Stimulated activated CD8-positive, alpha-beta memory T cell treated with anti-CD3 and anti-CD28 coated beads, Interleukin-4, amount 100 ng/mL, for 4 hours (primary cell): ENCODE results near the gene TGM5.
"Not testable (repeated sequence)": the region's sequence is repeated elsewhere in the genome, so short reads cannot be mapped to it uniquely, and the experiment has no call there.

Source experiments
- DNase-seq, 2 donors: peaks; one replicate each; pipeline ENCODE4 v3.0.0-alpha.2; 2020; ENCODE audit warnings: low read depth in 2 of 2, low spot score in 1 of 2

TGM5 gene

DNA sequence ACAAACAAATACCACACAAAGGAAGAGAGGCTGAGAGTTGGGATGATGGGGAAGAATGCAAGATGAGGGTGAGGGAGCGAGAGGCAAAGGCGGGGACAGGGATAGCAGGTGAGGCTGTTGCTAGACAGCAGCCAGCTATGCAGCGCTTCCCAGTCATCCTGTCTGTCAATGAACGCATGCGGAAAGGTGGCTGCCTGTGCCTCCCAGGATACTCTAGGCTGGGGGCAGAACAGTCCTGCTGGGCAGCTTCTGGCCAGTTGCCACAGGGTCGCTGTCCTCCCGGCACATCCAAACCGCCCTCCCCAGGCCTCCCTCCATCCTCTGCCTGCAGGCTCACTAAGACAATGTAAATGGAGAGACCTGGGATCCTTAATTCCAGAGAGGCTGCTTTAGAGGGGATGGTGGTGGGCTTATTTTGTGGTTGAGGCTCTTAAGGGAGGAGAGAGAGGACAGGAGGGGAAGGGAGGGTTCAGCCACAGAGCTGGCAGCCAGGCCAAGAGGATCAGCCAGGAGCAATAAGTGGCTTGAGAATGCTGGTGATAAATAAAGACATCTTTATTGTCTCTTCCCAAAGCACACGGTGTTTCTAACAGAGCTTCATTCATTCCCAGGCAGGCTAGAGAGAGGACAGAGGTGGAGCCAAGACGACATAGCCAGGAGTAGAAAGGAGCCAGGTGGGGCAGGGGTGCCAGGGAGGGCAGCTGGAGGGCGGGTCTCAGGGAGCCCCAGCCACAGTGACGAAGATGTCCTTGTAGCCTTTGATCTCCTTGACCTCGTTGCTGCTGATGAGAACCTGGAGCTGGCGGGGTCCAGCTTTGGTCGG is 9.2 kb upstream of the TGM5 start:
- no peak for DNase-seq

DNA sequence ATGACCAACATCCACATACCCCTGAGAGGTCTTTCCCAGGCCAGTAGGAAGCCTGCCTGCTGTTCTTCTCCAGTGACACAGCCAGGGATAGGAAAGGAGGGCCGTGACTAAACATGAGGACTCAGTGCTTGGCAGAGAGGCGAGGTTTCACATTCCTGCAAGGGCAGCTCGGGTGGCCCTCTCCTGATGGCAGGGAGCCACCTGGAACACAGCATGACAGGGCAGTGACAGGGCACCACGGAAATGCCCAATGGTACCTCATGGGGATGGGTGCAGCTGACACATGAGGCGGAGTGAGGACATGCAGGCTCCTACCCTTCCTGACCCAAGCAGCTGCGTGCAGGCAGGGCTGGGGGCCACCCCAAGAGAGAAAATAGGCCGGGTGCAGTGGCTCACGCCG is 7.4 kb upstream of the TGM5 start:
- no peak for DNase-seq

DNA sequence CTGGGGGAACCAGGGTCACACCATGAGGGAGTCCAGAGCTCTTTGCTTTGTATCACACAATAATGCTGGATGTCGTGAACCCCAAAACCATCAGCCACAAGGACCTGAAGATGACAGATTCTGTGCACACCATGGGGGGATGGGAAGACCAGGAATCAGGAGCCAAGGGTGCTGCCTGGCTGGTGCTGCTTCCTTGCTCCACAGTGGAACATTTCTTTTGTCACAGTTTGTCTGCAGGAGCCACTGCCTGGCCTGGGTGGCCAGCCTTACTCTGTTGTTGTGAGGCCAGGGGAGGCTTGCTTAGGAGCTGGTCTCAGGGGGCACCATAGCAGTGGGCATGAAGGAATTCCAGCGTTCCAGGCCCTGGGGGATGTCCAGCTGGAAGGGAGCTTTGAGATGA is 6.5 kb upstream of the TGM5 start:
- no peak for DNase-seq

DNA sequence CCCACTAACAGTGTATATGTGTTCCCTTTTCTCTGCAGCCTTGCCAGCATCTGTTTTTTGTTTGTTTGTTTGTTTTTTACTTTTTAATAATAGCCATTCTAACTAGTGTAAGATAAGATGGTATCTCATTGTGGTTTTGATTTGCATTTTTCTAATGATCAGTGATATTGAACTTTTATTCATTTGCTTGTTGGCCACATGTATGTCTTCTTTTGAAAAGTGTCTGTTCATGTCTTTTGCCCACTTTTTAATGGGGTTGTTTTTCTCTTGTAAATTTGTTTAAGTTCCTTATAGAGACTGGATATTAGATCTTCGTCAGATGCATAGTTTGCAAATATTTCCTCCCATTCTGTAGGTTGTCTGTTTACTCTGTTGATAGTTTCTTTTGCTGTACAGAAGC is 5.2 kb upstream of the TGM5 start:
- DNase-seq, result not testable (repeated sequence)

DNA sequence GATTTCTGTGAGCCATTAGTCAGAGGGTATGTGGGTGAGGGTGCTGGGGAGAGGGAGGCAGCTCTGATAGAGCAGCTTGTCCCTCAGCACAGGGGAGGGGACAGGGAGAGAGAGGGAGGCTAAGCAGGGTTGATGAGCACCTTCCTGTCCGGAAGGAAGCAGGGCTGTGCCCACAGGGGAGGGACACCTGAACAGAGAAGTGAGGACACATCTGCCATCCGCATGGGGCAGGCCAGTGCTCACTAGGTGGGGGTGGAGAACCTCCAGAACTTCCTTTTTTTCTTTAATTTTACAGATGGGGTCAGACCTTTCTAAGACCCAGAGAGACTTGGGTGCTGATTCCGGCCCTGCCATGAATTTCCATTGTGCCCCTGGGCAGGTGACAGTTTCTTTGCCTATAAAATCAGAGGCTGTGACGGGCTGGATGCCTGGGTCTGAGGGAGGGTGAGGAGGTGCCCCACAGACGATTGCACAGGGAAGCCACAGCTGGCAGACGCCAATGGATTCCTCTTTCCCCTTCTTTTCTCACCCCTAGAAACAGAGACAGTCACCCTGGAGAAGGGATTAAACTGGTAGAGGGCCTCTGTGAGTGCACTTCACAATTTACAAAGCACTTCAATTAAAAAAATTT is 4.1 kb upstream of the TGM5 start:
- DNase-seq, result no peak

DNA sequence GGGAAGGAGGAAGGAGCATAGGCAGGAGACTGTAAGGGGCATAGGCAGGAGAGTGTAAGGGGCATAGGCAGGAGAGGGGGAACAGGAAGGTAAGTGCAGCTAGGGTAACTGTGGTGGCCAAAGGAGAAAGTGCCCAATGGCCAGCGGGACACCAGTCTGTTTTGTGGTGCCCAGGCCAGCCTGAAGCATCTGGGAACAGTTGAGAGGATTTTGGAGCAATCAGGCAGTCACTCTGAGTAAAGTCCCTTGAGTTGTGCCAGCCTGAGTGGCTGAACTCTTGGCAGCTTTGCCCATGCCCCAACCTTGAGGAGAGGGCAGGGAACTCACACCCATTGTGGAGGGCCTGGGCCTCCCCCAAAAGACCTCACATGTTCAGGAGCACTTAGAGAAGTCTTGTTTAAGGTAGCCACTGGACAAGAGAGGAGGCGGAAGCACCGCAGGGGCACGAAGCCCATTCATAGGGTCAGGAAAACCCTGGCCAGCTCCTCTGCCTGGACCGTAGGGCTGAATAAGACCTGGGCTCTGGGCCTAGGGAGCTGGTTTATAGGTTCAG is 3.5 kb upstream of the TGM5 start:
- no peak for DNase-seq

DNA sequence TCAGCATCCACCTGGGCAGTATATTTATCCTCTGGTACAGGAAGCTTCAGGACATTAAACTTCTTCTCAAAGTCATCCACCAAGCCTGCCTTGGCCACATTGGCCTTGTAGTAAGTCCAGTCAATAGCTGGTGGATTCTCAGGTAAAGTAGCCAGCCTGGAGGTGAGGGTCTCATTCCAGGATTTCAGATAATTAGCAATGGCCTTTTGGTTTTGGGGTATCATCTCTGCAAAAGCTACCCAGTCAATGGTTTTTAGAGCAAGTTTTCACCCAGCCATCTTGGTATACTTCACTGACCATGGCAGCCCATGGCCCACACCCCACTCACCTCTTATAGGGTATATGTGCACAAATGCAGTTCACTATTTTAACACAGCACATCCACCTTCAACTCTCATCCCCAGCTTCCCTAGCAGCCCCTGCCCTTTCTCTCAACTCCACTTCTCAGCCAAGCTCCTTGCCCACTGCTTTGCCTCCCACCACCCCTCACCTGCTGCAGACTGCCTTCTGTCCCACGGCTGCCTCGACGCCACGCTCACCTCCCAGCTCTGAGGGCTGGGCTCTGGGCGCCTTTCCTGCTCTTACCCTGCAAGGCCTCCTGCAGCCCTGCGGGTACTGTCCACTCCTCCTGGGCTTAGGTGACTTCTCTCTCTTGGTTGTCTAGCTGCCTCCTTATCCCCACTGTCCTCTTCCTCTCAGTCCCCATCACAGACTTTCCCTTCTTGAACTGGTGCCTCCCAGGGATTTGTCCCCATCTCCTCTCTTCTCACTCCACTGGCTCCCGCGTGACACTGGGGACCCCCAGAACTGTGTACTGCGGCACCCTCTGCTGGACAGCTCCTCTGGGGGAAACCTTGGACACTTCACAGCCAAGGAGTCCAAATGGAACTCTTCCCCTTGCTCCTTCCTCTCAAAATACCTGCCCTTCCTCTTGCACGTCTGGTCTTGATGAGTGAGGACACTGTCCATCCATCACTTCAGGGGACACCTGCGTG is 1.7 kb upstream of the TGM5 start:
- no peak for DNase-seq

DNA sequence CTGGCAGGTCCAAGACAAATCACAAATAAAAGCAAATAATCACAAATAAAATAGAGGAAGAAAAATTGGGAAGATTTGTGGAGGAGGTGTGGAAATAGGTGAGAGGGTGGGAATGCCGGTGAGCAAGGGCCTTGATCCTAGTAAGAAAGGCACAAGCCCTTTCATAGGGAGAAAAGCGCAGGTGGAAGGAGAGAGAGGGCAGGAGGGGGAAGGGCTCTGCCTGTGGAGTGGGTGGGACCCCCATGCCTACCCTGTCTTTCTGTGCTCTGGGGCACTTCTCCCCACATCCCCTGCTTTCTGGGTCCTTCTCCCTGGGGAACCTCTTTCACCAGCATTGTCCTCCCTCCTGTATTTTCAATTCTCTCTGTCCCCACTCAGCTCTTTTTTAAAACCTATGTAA is 711 bp upstream of the TGM5 start:
- no peak for DNase-seq

DNA sequence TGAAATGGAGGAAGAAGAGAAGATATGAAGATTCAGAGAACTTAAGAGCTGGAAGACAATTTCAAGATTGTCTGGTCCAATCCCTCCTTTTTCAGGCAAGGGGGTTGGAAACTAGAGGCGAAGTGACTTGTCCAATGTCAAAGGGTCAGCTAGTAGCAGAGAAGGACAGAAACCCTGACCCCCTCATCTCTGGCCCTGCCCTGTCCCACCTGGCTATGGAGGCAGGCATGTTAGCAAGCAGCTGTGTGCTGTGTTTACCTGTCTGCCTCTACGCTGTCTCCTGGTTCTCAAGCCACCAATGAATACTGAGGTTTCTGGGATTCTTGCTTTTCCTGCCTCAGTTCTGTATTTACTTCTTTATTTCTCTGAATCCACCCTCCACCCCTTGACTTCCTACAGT is 342 bp downstream of the TGM5 start:
- no peak for DNase-seq

DNA sequence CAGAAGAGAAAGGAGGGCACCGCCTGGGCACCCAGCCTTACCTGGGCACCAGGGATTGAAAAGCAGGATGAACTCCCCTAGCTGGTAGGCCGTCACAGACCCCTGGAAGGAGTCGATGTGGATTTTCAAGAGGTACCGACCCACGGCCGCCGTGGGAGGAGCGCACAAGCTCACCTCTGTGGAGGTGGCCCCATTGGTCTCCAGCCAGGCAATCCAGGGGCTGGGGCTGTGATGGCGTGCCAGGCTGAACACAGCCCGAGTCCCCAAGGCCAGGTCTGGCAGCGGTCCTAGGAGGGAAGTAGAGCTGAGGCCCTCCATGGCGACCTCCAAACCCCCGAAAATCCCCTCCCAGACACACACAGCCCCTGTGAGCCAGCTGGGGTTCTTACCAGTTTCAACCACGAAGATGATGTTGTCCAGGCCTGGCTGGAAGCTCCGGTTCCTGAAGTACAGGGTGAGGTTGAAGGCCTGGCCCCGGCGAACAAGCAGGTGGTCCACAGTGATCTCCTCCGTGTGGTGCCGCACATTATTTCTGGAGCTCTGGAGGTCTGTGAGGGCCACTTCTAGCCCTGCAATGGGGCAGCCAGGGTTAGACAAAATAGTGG is 6.6 kb downstream of the TGM5 start:
- DNase-seq, result no peak

DNA sequence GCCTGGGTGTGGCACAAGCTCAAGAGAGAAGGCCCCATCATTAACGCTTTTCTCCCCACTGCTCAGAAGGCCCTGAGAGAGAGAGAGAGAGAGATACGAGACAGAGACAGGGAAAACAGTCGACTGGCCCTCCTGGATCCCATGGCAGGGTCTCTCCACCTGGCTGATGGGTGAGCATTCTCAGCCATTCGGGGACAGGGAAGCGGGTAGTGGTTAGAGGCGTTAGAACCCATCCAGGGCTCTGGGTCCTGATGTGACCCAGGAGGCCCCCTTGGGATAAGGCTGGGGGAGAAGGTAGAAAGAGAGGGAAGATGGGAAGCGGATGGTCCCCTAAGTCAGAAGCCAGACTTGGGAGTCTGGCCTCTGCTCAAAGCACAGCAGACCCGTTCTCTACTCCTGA is 7.9 kb downstream of the TGM5 start:
- no peak for DNase-seq

DNA sequence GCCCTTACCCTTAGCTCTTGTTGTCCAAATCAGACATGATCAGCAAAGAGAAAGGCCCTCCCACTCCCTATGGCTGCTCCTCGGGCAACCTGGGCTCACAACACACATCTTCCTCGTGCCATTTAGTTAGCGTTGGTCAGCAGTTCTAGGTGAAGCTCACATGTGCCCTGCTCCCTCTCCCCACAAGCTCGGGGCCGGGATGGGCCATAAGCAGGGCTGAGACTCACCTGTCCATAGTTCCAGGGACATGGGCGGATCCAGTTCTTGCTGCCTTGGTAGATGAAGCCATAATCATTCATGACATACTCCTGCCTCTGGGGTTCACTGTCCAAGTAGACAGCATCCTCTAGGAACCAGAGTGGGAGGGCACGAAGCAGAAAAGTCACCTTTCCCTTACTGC is 10.4 kb downstream of the TGM5 start:
- no peak for DNase-seq

DNA sequence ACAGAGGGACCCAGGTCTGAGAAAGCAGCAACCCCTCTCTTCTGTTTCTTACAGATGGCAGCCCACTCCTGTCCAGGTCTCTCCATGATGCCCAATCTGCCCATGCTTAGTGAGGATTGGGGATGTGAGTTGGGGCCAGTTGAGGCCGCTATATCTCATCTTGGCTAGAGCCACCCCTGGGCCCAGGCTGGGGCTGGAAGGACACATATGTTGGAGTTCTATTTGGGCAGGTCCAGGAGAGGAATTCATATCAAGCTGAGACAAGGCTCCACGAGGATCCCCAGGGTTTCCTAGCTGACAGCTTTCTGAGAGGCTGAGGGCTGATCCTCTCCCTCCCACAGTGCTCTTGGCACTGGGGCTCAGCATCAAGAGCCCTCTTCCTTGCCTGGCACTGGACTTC is 11.4 kb downstream of the TGM5 start:
- DNase-seq, result no peak

DNA sequence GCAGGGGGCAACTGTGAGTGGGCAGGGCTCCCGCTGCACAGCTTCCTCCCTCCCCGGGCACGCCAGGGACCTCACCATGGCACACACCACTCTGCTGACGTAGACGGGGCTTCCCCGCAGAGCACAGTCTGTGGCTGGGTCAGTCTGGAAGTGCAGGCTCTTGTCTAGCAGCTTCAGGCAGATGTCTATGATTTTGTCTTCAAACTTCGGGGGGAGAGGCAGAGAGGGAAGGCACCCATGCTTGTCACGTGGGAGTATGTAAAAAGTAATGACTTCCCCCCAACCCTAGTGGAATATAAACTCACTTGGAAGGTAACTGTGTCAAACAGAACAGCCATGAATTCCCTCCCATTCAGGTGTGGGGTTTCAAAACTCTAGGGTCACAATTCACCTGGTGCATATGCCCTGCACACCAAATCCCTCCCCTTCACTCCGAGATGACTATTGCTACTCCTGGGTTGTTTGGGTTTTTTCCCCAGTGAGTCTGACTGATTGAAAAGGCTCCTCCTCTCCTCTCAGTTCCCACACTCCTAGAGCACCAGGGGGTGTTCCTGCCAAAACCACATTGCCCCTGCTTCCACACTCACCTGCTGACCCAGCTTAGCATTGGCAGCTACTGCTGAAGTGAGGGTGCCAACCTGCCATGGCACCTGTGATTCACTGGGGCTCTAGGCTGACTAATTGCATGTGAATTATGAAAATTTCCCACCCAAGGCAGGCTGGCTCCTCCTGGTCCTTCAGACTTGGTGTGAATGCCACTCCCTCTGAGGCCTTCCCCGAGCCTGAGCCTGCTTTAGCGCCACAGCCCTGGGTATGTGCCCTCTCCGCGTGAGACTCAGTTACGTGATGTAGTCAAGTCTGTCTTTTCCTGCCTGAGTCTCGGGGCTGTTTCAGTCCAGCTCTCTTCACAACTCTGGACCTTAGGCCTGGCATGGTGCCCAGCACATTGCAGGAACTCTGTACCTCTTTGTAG is 13.0 kb downstream of the TGM5 start:
- DNase-seq, result no peak

DNA sequence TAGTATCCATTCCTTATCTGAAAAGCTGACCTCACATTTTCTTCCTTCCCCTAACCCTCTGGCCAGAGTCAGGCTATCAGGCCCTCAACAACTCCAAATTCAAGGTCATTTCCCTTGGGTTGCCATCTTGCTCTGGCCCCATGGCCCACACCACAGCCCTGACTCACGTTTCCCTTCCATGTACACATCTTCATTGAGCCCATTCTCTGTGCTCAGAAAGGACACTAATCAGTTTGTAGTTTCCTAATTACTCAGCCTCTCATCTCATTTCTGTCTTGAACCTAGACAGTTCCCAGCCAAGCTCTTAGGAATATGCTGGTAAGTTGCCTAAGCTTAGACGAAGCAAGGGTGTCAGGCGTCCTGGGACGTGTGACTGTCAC is 14.9 kb downstream of the TGM5 start:
- no peak for DNase-seq

DNA sequence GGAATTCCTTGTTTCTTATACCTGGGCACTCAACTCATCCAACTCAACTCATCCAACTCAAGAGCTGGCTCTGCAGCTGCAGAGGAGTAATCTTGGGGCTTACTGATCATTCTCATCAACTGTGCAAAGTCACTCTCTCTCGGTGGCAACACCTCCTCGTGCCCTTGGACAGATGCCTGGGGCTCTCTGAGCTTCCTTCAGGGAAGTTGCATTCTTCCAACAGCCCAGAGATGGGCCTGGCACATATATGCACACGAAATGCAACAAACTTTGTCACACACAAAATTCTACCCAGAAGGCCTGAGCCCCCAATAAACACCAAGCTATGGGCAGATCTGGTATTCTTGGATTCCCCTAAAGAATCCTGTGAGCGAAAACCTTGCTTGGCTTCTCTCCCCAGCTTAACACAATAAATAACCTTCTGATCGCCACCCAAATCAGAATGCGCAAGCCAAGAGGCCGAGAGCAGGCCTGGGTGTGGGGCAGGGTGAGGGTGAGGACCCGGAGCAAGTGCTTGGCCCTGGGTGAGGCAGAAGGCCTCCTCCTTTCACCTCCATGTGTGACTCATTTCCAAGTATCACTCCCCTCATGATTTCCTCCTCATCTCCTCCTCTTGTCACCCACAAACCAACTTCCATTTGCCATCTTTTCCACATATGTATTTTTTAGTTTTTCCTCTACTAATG is 15.4 kb downstream of the TGM5 start:
- DNase-seq, result no peak

DNA sequence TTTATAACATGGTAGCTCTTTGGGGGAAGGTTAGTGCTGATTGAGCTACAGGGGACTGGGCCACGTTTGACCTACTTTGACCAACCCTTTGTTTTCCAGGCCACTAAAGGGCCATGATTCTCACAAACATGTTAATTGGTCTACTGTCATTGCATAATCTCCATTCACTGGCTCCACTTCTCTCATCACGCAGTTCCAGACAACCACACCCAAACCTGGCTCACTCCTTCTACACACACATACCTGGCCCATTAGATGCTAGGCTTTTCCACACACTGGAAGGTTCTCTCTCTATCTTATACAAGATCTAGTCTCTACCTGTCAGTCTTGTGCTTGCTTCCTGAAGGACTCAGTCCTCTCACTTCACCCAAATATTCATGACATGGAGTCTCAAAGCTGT is 15.9 kb downstream of the TGM5 start:
- DNase-seq, result no peak

DNA sequence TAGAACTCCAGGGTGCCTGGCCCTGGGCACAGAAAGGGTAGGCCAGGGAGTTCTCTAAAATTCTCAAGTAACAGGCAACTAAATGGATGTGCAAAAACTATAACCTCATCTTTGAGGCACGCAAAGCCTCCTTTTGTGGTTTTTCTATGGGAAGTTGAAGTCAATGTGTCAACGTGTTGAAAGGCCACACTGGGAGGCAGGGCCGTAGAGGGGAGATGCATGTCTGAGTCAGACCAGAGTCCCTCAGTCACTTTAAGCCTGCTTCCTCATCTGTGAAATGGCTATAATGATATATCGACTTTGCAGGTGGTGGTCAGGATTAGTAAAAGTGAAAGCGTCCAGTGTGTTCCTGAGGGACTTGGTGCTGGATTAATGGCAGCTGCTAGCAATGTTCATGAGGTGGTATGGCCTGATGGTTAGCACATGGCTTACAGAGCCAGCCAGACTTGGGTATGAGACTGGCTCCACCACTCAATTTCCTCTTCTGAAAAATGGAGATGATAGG is 17.0 kb downstream of the TGM5 start:
- DNase-seq, result no peak

DNA sequence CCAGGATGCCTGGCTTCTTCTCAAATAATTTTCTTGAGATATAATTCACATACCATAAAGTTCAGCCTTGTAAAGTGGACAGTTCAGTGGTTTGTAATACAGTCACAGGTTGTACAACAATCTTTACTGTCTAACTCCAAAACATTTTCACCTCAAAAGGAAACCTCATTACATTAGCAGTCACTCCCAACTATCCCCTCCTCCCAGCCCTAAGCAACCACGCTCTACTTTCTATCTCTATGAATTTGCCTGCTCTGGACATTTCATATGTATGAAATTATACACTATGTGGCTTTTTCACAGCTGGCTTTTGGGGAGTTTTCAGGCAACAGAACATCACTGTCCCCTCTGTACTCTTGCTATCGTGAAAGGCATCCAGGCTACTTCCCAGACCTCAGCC is 17.5 kb downstream of the TGM5 start:
- no peak for DNase-seq
